ENCODE data around the gene CLVS2. TPM values are rescaled to one million over a fixed set of nuclear protein-coding genes. Genes with fewer than 3 reads are reported as not detected.

CLVS2 gene
- total RNA-seq, 1 donor from 2014 or later = not detected

Other genes starting within 250 kb of the CLVS2 start
- gene FABP7, start 216.5 kb upstream of the CLVS2 start, total RNA-seq = not detected in 2 replicates
- gene SMPDL3A, start 207.0 kb upstream of the CLVS2 start, total RNA-seq = 1.0 and 2.1 TPM in 2 replicates